NCI-H1417 (cell line): ENCODE measurements around the gene MFAP5.

ENCODE experiments used
- DNase-seq, 3 experiments: peaks; one replicate each; lab custom pipeline; 2025; lab: John Stamatoyannopoulos, UW

Gene MFAP5, protein sequence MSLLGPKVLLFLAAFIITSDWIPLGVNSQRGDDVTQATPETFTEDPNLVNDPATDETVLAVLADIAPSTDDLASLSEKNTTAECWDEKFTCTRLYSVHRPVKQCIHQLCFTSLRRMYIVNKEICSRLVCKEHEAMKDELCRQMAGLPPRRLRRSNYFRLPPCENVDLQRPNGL

DNA sequence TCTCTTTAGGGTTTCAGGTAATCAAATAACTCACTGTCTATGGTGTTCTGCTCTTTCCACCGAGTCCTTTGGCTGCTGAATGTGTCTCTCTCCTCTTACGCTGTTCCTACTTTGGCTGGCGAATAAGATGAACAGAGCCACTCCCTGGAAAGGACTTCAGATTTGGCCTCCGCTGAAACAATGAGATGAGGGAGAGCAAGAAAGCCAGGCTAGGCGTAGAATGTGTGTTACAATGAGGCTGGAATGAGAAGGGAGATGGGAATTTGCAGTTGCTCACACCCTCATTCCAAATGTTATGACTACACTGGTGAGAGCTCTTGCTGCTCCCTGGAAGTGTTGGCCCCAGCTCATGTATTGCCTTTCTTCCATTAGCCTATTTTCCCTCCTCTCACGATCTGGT, at the start of gene MFAP5:
Gene MFAP5 (minus strand): TSS at position 234 of the 400 bp plus-strand sequence. CDS start 722 bp downstream, outside the sequence.
- DNase-seq = no peak

DNA sequence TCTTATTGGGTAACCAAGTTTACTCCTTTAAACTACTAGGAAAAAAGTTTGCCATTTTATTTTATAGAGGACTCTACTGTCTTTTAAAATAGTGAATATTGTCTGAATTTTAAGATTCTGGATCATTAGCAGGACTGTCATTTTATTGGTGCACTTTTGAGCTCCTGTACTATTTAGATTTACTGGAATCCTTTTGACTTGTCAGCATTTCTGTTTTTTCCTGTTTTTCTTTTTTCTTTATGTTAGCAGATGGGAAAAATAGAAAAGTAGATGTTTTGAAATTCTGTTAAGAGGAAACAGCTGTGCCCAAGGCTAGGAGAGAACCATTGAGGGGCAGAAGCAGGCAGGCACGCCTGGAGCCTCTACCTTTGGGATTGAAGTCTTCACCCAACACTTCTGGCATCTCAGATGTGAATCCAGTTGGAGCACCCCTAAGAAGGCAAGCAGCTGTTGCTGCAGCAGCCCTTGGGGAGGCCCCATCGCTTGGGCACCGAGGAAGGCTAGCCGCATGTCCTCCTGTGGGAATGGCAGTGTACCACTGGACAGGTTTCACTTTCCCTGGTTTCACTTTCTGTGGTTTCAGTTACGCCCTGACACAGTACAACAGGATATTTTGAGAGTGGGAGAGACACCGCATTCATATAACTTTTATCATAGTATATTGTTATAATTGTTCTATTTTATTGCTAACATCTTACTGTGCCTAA, 46.7 kb upstream of the MFAP5 start:
- DNase-seq = no peak

DNA sequence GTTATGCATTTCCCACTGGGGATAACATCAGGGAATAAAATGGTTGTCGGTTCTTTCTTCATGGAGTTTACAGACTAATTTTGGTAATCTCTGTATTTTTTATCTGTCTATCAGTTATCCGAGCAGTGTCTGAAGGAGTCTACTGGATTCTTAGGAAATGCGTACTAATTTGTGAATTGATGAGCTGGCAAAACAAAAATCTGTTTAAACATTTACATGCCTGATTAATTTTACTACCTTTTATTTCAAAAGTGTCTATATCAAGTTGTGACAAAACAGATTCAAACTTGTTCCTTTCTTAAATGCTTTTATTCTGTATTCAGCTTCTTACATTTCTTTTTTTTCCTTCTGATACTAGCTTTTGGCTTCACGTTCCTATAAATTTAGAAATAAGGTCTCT, 39.5 kb upstream of the MFAP5 start:
- no peak for DNase-seq

DNA sequence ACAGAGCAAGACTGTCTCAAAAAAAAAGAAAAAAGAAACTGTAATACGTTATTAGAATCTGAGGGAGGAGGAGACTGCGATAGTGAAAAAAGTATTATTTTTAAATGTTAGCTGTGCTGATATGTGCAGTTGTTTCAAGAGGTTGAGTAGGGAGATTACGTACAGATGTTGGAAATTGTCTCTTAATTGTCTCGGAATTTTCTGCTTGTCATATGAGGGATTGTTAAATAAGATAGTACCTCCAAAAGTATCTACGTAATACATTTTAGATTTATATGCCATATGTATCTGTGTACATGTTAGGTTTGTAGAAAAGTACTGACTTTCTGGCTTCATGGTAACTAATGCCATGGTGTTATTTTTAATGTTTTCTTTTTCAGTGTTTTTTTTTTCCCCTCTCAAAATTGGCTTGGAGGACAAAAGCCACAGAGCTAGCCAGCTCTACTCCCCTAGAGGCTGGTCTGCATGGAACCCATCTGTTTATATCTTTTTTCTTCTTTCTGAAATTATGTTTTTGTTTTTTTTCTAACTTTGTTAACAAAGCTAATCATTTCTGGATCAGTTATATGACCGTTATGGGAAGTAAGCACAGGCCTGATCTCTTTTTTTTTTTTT, 38.5 kb upstream of the MFAP5 start:
- no peak for DNase-seq

DNA sequence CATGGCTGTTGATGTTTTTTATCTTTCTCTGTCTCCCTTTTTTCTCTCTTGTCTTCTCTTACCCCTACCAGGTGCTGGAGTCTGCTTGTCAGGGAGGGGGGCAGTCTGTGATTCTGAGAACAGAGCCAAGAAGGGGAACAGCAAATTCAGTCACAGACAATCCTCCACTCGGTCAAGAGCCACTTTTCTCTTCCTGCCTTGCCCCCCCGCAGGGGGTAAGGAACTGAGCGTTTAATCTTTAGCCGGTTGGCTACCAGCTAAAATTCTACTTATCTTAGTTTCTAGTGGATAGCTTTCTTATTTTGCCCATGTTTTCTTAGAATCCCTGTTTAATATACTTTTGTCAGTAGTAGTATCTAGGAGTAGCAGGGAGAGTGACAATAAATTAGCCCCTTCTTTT, 37.1 kb upstream of the MFAP5 start:
- no peak for DNase-seq

DNA sequence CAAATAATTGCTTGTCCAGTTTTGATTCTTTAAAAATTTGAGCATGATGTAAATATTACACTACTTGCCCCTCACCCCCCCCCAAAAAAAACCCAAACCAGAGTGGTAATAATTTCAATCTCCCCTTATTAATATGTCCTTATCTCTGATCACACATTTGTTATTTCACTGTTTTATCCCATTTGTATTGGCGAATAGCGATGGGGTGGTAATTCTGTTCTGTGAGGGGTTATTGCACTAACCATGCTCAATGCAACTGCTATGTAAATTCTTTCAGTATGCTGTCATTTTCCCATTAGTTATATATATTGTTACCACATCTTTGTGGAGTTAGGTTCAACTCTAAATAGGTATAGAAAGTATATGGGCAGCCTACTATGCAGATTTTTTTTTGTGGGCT, 36.3 kb upstream of the MFAP5 start:
- DNase-seq = no peak

DNA sequence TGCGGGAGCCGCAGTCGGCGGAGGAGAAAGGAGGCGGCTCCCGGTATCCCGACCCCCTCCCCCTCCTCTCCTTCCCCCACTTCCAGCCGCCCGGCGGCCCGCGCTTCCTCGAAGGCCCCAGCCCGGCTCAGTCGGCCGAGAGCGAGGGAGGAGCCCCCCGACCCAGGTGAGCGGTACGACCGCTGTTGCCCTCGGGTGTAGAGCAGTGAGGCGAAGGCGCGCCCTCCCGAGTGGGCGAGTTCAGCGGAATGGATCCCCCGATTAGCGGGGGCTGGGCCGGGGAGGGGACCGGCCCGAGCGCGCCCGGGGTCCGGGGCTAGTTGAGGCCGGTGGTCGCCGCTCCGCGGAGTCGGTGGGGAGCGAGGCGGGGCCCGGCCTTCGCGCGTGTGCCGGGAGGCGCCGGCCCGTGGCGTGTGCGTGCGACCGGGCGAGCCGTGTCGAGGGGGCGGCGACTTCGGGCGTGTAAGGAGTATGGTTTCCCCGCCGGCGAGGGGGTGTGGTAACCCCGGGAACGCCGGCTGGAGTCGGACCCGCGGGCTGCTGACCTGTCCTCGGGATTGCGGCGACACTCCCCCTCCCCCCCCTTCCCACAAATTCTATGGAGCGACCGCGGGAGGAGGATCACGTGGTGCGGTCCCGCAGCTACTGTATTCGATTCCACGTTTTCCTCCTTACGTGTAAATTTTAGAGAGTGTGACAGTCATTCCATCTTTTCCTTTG, 35.7 kb upstream of the MFAP5 start:
- DNase-seq = peak; percentile 31 to 79 (median 72)

DNA sequence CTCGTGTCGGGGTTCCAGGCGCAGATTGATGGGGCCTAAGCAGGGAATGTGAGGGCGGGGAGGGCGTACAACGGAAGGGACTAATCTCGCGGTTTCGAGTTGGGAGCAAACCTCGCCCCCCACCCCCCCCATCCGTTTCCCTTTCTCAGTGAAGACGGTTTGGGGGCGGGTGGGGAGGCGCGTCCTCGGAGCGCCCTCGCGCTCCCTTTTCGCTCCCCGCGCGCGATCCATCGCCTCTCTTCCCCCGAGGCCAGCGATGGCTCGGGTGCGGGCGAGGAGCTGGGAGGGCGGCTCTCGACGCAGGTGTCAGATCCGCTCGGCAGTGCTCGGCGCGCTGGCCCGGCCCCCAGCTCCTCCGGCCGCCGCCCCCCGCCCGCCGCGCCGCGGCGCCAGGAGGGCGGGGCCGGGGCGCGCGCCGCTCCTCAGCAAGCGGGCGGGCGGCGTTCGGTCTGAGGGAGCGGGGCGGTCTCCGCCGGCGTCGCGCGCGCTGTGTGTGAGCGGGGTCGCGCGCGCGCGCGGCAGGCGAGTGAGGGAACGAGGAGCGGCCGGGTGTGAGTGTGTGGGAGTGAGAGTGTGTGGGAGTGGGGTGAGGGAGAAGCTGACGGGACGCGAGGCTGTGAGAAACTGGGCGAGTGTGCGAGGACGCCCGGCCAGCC, 35.0 kb upstream of the MFAP5 start, which contains the start of gene RIMKLB:
Gene RIMKLB (plus strand): TSS at position 516 of the 656 bp plus-strand sequence. CDS start 15,876 bp downstream, outside the sequence.
- peak; percentile 86 to 91 (median 91) for DNase-seq

DNA sequence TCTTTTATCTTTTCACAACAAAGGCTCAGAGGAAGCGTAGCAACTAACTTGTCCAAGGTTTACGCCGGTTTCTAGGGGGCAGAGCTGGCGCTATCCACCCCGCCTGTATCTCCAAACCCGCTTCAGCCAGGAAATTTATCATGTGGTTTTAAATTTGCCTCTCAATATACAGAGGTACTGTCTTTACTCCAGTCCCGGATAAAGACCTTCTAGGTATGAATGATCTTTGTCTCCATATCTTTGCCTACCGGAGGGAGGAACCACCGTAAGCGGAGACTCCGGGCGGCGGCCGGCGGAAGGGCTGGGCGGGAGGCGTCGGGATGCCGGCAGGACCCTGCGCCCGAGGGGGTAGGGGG, 34.5 kb upstream of the MFAP5 start:
- DNase-seq = peak in 2 of 3 experiments; percentile 43 to 89

DNA sequence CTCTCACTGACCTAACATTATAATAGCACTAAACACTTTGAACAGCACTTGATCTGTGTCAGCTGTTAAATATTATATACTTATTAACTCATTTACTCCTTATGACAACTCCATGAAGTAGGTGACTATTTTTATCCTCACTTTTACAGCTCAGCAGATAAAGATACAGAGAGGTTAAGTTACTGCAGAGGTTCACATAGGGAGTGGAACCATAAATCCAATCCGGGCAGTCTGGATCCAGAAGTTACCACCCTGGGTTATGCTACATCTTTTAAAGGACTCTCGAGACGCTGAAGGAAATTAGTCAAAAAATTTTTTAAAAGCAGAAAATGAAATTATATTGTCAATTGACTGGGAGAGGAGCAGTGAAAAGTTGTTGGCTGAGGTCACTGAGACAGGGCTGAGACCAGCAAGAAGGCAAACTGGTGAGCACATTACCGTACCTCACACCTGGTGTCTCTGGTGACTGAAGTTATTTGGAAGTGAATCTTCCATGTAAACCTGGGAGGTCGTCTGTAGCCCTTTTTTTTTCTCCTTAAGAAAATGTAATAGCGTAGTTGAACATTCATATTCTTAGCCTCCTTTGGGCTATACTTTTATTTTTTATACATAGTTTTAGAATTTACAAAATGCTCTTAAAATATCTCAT, 33.9 kb upstream of the MFAP5 start:
- peak in 2 of 3 experiments; percentile 21 to 66 for DNase-seq

DNA sequence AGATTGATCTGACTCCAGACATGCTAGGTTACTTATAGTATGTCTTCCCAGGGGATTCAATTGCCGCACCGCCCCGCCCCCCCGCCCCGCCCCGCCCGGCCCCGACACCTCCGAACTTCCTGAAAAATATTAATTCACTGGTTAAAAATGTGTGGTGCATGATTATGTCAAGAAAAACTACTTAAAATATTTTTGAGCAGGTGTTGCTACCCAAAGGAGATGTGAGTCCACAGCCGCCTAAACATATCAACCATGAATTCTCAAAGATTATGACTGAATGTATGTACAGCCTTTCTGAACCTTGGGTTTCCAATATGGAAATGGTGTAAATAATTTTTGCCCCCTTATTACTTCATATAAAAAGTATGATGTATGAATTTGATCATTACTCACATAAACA, 32.5 kb upstream of the MFAP5 start:
- no peak for DNase-seq

DNA sequence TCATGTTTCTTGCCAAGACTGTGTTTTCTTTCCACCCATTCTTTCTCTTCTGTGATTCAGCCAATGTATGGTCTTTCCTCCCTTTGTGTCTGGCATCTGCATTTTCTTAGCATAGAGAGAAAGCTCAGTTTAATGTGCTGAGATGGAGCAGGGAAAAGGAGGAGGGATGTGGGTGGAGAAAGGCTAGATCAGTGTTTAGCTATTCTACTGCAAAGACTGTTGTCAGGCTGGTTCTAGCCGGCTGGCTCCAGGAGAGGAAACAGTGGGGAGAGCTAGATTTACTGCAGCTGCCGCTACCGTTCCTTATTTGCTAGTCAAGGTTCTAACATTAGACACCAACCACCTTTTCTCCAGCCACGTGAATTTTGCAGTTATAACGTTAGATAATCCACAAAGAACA, 29.9 kb upstream of the MFAP5 start:
- peak; percentile 67 to 86 (median 85) for DNase-seq

DNA sequence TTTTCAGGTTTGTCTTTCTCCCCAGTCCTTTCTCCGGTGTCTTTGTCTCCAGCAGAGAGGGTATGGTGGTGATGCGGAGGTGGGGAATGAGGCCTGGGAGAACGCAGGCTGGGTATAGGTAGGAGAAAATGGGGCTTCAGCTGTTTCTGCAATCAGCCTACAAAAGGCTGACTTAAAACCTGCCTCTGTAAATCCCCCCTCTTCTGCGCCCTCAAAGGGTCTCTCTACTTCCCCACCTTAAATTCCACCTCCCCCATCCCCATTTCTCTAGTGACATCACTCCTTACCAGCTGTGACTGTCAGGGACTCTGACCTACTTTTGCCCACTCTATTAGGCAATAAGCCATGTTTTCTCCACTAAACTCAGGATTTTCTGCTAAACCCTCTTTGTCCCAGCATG, 27.1 kb upstream of the MFAP5 start:
- DNase-seq = no peak

DNA sequence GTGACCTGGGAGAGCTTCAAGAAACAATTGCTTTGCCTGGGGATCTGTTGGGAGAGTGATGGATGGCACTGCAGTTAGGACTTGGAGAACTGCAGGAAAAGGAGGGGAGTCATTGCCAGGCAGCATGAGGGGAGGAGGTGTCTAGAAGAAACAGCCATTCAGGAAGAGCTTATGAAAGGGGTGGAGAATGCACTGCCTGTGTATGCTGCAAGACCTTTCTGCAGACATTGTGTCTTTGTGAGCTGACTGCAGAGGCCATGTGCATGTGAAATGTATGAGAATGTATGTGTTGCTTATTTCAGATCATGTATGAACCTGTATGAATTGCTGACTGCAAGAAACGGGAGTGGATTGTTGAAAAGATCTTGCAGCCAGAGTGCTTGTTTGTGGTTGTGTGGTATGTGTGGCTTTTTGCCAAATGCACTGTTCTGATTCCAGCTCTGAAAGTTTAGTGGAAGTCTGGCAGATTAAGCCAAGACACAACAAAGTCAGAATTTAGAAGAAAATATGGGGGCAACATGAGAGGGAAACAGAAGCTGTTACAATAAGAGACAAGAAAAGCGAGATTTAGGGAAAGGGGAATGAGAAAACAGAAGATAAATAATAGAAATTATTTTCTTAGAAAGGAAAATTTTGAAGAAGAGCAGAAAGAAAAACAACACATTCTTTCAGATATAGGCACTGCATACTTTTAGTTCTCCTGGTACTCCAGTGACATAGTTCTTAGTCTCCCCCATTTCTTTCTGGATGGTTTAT, 25.4 kb upstream of the MFAP5 start:
- DNase-seq = peak; percentile 43 to 83 (median 59)

DNA sequence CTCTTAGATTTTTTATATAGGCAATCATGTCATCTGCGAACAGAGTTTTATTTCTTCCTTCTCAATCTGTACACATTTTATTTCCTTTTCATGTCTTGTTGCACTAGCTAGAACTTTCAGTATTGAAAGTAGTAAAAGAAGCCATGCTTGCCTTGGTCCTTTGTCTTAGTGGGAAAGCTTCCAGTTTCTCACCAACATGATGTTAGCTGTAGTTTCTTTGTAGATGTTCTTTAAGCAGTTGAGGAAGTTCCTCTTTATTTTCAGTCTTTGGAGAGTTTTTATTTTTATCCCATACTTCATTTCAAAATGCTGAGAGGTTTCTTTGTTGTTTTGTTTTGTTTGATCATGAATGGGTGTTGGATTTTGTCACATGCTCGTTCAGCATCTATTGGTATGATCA, 22.4 kb upstream of the MFAP5 start:
- no peak for DNase-seq

DNA sequence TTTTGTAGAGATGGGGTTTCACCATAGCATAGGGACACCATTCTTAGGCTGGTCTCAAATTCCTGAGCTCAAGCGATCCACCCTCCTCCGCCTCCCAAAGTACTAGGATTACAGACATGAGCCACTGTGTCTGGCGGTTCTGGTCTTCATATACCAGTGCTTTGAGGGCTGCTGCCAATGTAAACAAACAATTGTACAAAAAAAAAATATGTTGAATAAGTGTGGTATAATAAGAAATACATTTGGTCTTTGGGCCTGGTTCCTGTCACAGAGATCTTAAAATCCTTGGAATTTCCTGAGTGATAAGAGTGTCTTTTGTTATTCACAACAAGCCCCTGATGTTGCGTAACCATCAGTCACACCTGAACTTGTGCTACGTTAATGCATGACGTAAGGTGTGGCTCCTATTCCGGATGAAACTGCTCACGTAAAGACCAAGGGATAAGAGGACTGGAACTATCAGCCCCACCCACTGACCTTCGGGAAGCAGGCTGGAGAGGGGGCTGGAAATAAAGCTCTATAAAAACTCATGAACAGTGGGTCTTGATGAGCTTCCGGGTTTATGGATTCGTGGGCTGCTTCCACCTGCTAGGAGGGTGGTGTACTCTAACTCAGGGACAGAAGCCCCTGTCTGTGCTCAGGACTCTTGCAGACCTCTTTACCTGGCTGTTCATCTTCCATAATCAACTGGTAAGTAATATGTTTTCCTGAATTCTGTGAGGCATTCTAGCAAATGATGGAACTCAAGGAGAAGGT, 18.7 kb upstream of the MFAP5 start:
- DNase-seq = peak in 2 of 3 experiments; percentile 39 to 58

DNA sequence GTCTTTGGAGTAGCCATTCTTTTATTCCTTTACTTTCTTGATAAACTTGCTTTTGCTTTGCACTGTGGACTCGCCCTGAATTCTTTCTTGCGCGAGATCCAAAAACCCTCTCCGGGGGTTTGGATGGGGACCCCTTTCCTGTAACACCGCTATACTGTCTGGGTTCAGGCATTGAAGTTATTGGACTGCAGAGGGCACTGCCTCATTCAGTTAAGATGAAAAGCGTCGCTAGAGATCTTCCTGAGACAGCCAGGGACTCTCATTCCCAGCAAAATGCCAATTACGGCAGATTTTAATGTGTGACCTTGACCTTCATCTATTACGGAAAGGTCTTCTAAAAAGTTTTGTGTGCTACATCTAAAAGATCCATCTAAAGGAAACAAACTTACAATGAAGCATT, 17.9 kb upstream of the MFAP5 start:
- DNase-seq = no peak

DNA sequence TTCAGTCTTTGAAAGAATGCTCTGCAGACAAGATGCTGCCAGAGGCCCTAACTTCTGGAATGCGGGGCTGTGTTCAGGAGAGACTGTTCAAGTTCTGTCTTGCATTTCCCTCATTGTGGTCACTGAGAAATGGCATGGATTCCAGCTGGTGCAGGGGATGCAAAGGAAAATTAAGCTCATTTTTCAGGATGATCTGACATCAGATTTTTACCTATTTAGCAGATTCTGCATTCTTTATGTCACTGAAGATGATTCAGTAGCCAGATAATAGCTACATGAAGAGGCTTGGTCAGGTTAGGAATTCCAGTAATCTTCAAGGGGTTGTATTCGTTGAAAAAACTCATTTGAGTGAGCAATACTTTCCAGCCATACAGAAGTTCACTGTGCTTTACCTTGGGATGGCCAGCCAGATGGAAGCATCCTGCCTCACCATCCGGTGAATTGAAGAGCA, 16.1 kb upstream of the MFAP5 start:
- DNase-seq = no peak

DNA sequence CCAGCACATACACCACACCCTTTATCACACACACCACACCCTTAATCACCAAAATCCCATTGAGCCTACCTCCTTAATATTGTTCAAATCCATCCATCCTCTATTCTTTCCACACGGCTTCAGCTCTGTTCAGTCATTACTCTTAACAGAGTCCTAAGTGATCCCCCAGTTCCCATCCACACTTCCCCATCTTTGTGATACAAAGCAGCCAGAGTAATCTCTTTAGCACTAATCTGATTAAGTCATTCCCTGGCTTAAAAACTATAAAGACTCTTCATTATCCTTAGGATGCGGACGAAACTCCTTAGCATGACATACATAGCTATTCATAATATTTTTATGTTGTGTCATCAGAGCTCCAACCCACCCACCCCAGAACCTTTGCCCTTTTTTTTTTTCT, 14.7 kb upstream of the MFAP5 start:
- DNase-seq = no peak

DNA sequence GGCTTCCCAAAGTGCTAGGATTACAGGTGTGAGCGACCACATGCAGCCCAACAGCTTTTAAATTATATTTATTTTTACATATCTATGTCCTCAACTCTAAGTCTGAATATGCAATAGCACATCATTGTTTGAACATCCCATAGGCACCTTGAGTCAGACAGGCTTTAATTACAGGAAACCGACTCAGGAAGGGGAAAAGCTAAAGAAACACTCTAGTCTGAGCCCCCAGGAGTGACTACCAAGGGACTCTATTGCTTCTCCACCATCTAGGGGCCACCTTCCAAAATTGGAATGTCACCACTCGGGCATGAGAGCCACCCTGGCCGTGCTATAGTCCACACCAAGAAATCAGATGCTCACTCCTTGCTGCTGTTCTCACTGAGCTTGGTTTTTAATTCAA, 14.0 kb upstream of the MFAP5 start:
- DNase-seq = no peak
